Sigmoid colon (tissue), 7 donors: ENCODE measurements around the gene CTSL. TPM values are rescaled to one million over a fixed set of nuclear protein-coding genes. Genes with fewer than 3 reads are reported as not detected.

Experiments
- DNase-seq: peaks from one replicate; pipeline ENCODE4 v3.0.0-alpha.2; 2019
- H3K27ac ChIP-seq, 4 donors: fragments of 200-600 bp; sonication (generic); one replicate each; pipeline ENCODE4 v1.5.1; 2016 to 2019; ENCODE audit warnings: mild to moderate bottlenecking in 1 of 4
- H3K27me3 ChIP-seq, 3 donors: fragments of 200-600 bp; sonication (generic); one replicate each; pipeline ENCODE4 v1.5.1; 2019; ENCODE audit warnings: mild to moderate bottlenecking in 1 of 3
- H3K36me3 ChIP-seq, 4 donors: fragments of 200-600 bp; sonication (generic); one replicate each; pipeline ENCODE4 v1.5.1; 2016 to 2019
- H3K4me1 ChIP-seq, 4 donors: fragments of 200-600 bp; sonication (generic); one replicate each; pipeline ENCODE4 v1.5.1; 2017 to 2019
- H3K4me3 ChIP-seq, 4 donors: fragments of 200-600 bp; sonication (generic); one replicate each; pipeline ENCODE4 v1.5.1; 2017 to 2019; ENCODE audit warnings: mild to moderate bottlenecking in 2 of 4, moderate library complexity in 1 of 4
- H3K9me3 ChIP-seq, 4 donors: fragments of 200-600 bp in 3 of 4; sonication (generic) in 3 of 4; one replicate each; pipeline versions ENCODE4 v1.5.1 to v1.6.1; 2013 to 2019
- EP300 ChIP-seq, 4 donors: sonication (generic); formaldehyde crosslinking; IDR thresholded peaks; one replicate each; pipeline ENCODE4 v1.6.1; 2017; ENCODE audit warnings: antibody characterized with exemption in 4 of 4
- POLR2A ChIP-seq, 2 donors: fragments of 450-650 bp; IDR thresholded peaks; one replicate each; pipeline ENCODE4 v1.6.1; 2016; ENCODE audit warnings: antibody characterized with exemption in 2 of 2, mild to moderate bottlenecking in 2 of 2, moderate library complexity in 2 of 2
- POLR2AphosphoS5 ChIP-seq, 4 donors: sonication (generic); formaldehyde crosslinking; IDR thresholded peaks; one replicate each; pipeline ENCODE4 v1.6.1; 2017; ENCODE audit warnings: antibody characterized with exemption in 4 of 4
- WGBS, 2 donors: extraction: QIAGEN DNeasy Blood & Tissue Kit; methylation state at CpG; one replicate each; pipeline ENCODE4 v1.1.7; 2013; 5-methylcytosine and 5-hydroxymethylcytosine counted together
- intact Hi-C: fragments of 100-400 bp; cut with DNase I; formaldehyde crosslinking; loops from one replicate; pipeline ENCODE4 v1.15.1; 2023
- polyA plus RNA-seq, 3 donors: library from polyadenylated mRNA; stranded (reverse); fragments of 200-250 nt; gene quantifications; one replicate each; pipeline ENCODE4 v1.2.3, GENCODE V29; 2013
- total RNA-seq, 4 donors: library from RNA; depleted of rRNA; stranded (reverse); fragments of >200 nt; gene quantifications; one replicate each; pipeline ENCODE4 v1.1.0, GENCODE V29; 2016
- TF ChIP-seq, protein P1 (sequence below), 4 experiments: fragments of 450-650 bp in 3 of 4; fragments of 200-600 bp in 1 of 4; IDR thresholded peaks; one replicate each; pipeline ENCODE4 v1.5.1; 2016 to 2019; ENCODE audit warnings: antibody characterized with exemption in 4 of 4, mild to moderate bottlenecking in 3 of 4, moderate library complexity in 2 of 4
- donor health status: healthy with polysubstance abuse.
- donor health status: Bipolar disorder and iron deficiency.
- donor health status: healthy.

Gene CTSL
- total and polyA plus RNA-seq, 7 donors: 35.4 to 179 (median 107) TPM

DNA sequence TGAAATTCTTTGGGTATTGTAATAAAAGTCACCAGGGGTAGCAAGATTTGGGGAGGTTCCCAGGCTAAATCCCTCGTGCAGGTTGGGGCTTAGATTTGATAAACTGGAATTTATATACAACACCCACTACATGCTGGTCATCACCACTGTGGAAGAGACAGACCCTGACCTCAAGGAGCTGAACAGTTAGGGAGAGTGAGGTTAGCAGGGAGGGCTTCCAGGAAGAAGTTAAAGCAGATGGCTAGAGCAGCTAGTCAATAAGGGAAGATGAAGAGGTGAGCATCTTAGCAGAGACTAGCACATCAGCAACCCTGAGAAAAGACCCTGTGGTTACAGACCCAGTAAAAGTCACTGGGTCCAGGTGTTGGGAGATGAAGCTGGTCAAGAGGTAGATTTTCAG is 6.4 kb downstream of the CTSL start:
- no peaks in the 10 kb centered on the region for H3K9me3 ChIP-seq
- 83 to 87% methylated on average over 1 of the region's 1 CpG for WGBS, 2 donors
- no peak overlapping the region for H3K27ac ChIP-seq
- no peak for DNase-seq
- peaks cover 14 to 49% (median 29%) of the 10 kb centered on the region in 4 donors for H3K36me3 ChIP-seq
- H3K4me3 ChIP-seq: no peak overlapping the region
- peaks cover 0 to 36% (median 30%) of the 10 kb centered on the region in 4 donors for H3K4me1 ChIP-seq
- H3K27me3 ChIP-seq: no peaks in the 10 kb centered on the region
- intact Hi-C loops: no loop called here
- TF ChIP-seq EP300 (IDR thresholded peaks at IDR 0.05) (no peak), POLR2AphosphoS5 (IDR thresholded peaks at IDR 0.05) (no peak)

DNA sequence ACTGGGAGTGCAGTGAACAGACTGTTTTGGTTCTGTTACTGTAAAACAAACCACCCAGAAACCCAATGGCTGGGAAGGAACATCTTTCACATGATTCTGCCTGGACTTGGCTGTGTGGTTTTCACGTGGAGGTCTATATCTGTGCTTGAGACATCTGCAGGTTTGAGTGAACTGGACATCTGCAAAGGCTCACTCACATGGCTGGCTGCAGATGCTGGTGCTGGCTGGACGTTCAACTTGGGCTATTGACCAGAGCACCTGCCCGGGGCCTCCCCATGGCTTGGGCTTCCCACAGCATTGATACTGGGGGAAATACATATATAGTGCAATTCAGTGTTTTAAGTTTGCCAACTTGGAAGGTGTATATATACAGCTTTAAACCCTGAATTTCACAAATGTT is 6.8 kb downstream of the CTSL start:
- TF ChIP-seq, protein P1, sequence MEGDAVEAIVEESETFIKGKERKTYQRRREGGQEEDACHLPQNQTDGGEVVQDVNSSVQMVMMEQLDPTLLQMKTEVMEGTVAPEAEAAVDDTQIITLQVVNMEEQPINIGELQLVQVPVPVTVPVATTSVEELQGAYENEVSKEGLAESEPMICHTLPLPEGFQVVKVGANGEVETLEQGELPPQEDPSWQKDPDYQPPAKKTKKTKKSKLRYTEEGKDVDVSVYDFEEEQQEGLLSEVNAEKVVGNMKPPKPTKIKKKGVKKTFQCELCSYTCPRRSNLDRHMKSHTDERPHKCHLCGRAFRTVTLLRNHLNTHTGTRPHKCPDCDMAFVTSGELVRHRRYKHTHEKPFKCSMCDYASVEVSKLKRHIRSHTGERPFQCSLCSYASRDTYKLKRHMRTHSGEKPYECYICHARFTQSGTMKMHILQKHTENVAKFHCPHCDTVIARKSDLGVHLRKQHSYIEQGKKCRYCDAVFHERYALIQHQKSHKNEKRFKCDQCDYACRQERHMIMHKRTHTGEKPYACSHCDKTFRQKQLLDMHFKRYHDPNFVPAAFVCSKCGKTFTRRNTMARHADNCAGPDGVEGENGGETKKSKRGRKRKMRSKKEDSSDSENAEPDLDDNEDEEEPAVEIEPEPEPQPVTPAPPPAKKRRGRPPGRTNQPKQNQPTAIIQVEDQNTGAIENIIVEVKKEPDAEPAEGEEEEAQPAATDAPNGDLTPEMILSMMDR (IDR thresholded peaks at IDR 0.05): no peak
- TF ChIP-seq POLR2AphosphoS5 (IDR thresholded peaks at IDR 0.05): no peak
- no peak for TF ChIP-seq POLR2A (IDR thresholded peaks at IDR 0.05)
- TF ChIP-seq EP300 (IDR thresholded peaks at IDR 0.05): no peak
- H3K27ac ChIP-seq: no peak overlapping the region
- no peaks in the 10 kb centered on the region for H3K9me3 ChIP-seq
- intact Hi-C loops: no loop called here
- no peak for DNase-seq
- H3K36me3 ChIP-seq: peaks cover 14 to 45% (median 27%) of the 10 kb centered on the region in 4 donors
- no peak overlapping the region for H3K4me3 ChIP-seq
- no peaks in the 10 kb centered on the region for H3K27me3 ChIP-seq
- H3K4me1 ChIP-seq: peaks cover 0 to 32% (median 26%) of the 10 kb centered on the region in 4 donors
- WGBS, 2 donors: 79 to 88% methylated on average over 3 of the region's 3 CpGs

DNA sequence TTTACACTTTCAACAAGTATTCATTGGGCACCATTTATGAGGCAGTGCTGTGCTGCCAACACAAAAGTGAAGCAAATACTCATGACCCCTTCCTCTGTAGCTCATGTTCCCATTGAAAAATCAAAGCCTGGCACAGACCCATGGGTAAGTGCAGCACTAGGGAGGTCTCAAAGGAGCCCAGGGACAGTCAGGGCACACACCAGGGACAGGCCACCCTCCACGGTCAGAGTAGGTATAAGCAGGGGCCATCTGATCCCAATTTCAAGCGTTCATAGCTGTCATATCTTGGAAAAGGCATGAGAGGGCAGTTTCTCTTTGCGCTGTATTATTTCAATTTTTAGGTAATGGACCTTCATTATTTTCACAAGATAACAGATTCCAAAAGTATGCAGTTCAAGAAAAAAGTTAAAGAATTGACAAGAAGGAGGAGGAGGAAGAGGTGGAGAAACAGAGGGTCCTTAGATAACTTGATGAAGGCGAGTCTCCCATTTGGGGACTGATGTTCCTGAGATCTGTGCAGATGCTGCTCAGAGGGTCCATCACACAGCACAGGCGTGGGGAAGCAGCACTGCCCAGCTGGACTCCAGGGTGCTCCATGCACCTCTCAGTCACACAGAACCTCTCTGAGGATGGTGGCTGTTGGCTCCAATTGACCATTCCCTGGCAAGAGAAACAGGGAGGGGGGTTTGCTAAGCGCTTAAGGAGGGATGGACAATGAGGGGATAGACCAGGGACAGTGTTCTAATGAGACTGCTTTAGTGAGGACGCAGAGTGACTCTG is 7.5 kb downstream of the CTSL start:
- 92% methylated on average over 7 of the region's 7 CpGs for WGBS, 2 donors
- peaks cover 14 to 38% (median 24%) of the 10 kb centered on the region in 4 donors for H3K36me3 ChIP-seq
- H3K4me3 ChIP-seq: no peak overlapping the region
- H3K27ac ChIP-seq: no peak overlapping the region
- no peaks in the 10 kb centered on the region for H3K27me3 ChIP-seq
- peaks cover 0 to 25% (median 19%) of the 10 kb centered on the region in 4 donors for H3K4me1 ChIP-seq
- no peaks in the 10 kb centered on the region for H3K9me3 ChIP-seq
- no peak for TF ChIP-seq POLR2A (IDR thresholded peaks at IDR 0.05)
- TF ChIP-seq EP300 (IDR thresholded peaks at IDR 0.05): no peak
- TF ChIP-seq POLR2AphosphoS5 (IDR thresholded peaks at IDR 0.05): no peak
- TF ChIP-seq, protein P1 (IDR thresholded peaks at IDR 0.05): no peak
- no peak for DNase-seq
- intact Hi-C loops: no loop called here

DNA sequence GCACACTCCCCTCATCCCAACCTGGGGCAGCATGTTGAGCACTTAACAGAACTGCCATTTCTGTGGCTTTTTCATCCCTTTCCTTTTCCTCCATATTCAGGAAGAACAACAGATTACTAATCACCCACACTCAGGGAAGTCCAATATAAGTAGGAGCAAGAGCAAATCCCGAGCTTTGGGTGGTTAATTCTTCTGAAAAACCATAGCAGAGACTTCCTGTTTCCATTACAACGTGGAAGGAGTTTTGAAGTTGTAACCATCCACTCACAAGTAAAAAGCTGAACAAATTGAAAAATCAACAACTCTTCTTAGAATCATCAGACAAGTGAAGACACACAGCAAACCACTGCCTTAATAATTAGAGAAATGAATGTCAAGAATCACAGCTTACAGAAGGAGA is 8.2 kb downstream of the CTSL start:
- DNase-seq: no peak
- Histone ChIP-seq H3K27me3 (no peaks in the 10 kb centered on the region), H3K27ac (no peak overlapping the region), H3K4me3 (no peak overlapping the region), H3K36me3 (peaks cover 14 to 32% (median 20%) of the 10 kb centered on the region in 4 donors), H3K4me1 (peaks cover 0 to 18% (median 13%) of the 10 kb centered on the region in 4 donors), H3K9me3 (no peaks in the 10 kb centered on the region)
- intact Hi-C loops: no loop called here
- no peak for TF ChIP-seq POLR2AphosphoS5 (IDR thresholded peaks at IDR 0.05)
- no peak for TF ChIP-seq EP300 (IDR thresholded peaks at IDR 0.05)
- TF ChIP-seq, protein P1 (IDR thresholded peaks at IDR 0.05): no peak
- TF ChIP-seq POLR2A (IDR thresholded peaks at IDR 0.05): no peak
- WGBS, 2 donors: 38 to 59% methylated on average over 2 of the region's 2 CpGs

DNA sequence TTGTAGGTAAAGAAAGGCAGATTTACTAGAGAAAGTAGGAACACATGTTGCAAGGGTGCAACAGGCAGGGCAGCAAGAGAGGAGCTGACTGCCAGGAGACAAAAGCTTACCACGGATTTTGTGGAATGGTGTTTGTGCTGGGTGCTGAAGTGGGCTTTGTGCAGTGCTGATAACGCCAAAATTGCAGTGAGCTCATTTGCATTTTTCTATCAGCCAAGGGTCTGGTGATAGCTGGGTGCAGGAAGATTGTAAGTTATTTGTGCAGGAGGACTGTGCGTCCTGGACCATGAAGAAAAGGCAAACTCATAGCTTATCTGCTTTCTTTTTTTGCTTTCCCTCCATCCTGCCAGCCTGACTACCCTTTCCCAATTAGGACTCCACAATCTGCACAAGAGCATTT is 13.6 kb downstream of the CTSL start:
- Histone ChIP-seq H3K36me3 (no peaks in the 10 kb centered on the region), H3K27ac (no peak overlapping the region), H3K27me3 (no peaks in the 10 kb centered on the region), H3K4me3 (no peak overlapping the region), H3K4me1 (no peaks in the 10 kb centered on the region), H3K9me3 (peaks cover 0 to 8% (median 0%) of the 10 kb centered on the region in 4 donors)
- intact Hi-C loops: no loop called here
- WGBS, 2 donors: 75 to 86% methylated on average over 3 of the region's 3 CpGs
- no peak for DNase-seq
- TF ChIP-seq EP300 (IDR thresholded peaks at IDR 0.05): no peak
- TF ChIP-seq POLR2AphosphoS5 (IDR thresholded peaks at IDR 0.05): no peak
- TF ChIP-seq, protein P1 (IDR thresholded peaks at IDR 0.05): no peak
- TF ChIP-seq POLR2A (IDR thresholded peaks at IDR 0.05): no peak
